ENCODE measurements around the gene INPP4B. TPM values are rescaled to one million over a fixed set of nuclear protein-coding genes. Genes with fewer than 3 reads are reported as not detected.

INPP4B gene
- total RNA-seq, 1 donor from 2014 or later, result 10.9 TPM

GRCh38 chr4:142713282-142714030 is 132.6 kb downstream of the INPP4B start:
- no peak for DNase-seq (ENCODE audit: low read depth)
- TF ChIP-seq CTCF (IDR thresholded peaks at IDR 0.05; ENCODE audit: insufficient read depth, low read length, poor library complexity, severe bottlenecking), result no peak
- H3K27me3 ChIP-seq (ENCODE audit: control insufficient read depth, insufficient read depth, low read length), result no peaks in the 10 kb centered on the region
- H3K4me3 ChIP-seq (ENCODE audit: low read depth, low read length), result no peak overlapping the region
- no peaks in the 10 kb centered on the region for H3K36me3 ChIP-seq (ENCODE audit: control insufficient read depth, insufficient read depth, low read length)

- no peak for TF ChIP-seq CTCF (IDR thresholded peaks at IDR 0.05; ENCODE audit: insufficient read depth, low read length, poor library complexity, severe bottlenecking)
- H3K27me3 ChIP-seq (ENCODE audit: control insufficient read depth, insufficient read depth, low read length), result no peaks in the 10 kb centered on the region
- no peak overlapping the region for H3K4me3 ChIP-seq (ENCODE audit: low read depth, low read length)
- DNase-seq (ENCODE audit: low read depth), result no peak
- H3K36me3 ChIP-seq (ENCODE audit: control insufficient read depth, insufficient read depth, low read length), result no peaks in the 10 kb centered on the region
Observed at GRCh38 chr4:142708231-142708630, 137.9 kb downstream of the INPP4B start.

- DNase-seq (ENCODE audit: low read depth), result no peak
- TF ChIP-seq CTCF (IDR thresholded peaks at IDR 0.05; ENCODE audit: insufficient read depth, low read length, poor library complexity, severe bottlenecking), result no peak
- H3K36me3 ChIP-seq (ENCODE audit: control insufficient read depth, insufficient read depth, low read length), result no peaks in the 10 kb centered on the region
Observed at GRCh38 chr4:142707401-142707800, 138.7 kb downstream of the INPP4B start.

GRCh38 chr4:142706381-142706780 is 139.7 kb downstream of the INPP4B start:
- Histone ChIP-seq H3K36me3 (ENCODE audit: control insufficient read depth, insufficient read depth, low read length) (no peaks in the 10 kb centered on the region), H3K27me3 (ENCODE audit: control insufficient read depth, insufficient read depth, low read length) (no peaks in the 10 kb centered on the region), H3K4me3 (ENCODE audit: low read depth, low read length) (no peak overlapping the region)
- no peak for DNase-seq (ENCODE audit: low read depth)
- TF ChIP-seq CTCF (IDR thresholded peaks at IDR 0.05; ENCODE audit: insufficient read depth, low read length, poor library complexity, severe bottlenecking), result no peak

More at GRCh38 chr4:142707401-142707800, 138.7 kb downstream of the INPP4B start:
- Histone ChIP-seq H3K4me3 (ENCODE audit: low read depth, low read length) (no peak overlapping the region), H3K27me3 (ENCODE audit: control insufficient read depth, insufficient read depth, low read length) (no peaks in the 10 kb centered on the region)

- Histone ChIP-seq H3K27me3 (ENCODE audit: control insufficient read depth, insufficient read depth, low read length) (no peaks in the 10 kb centered on the region), H3K36me3 (ENCODE audit: control insufficient read depth, insufficient read depth, low read length) (no peaks in the 10 kb centered on the region), H3K4me3 (ENCODE audit: low read depth, low read length) (no peak overlapping the region)
- TF ChIP-seq CTCF (IDR thresholded peaks at IDR 0.05; ENCODE audit: insufficient read depth, low read length, poor library complexity, severe bottlenecking), result no peak
- no peak for DNase-seq (ENCODE audit: low read depth)
Observed at GRCh38 chr4:142705820-142706219, 140.3 kb downstream of the INPP4B start.
